ENCODE results near the gene ICAM1.

The ICAM1 gene

DNA sequence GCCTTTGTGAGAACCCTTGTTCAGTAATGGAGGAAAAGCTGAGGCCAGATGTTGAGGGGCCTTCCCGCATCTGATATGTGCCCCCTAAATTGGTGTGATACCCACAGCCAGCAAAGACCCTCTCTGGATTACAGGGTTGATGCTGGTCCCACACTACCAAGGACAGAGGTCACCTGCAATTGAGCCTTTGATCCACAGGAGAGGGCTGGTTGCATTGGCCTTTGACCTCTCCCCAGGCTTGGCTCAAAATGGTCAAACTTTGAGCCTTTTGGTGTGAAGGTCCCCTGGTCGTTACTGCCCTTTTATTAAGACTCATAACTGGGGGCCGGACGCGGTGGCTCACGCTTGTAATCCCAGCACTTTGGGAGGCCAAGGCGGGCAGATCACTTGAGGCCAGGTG is 27.3 kb upstream of the ICAM1 start:
- no peak for DNase-seq

DNA sequence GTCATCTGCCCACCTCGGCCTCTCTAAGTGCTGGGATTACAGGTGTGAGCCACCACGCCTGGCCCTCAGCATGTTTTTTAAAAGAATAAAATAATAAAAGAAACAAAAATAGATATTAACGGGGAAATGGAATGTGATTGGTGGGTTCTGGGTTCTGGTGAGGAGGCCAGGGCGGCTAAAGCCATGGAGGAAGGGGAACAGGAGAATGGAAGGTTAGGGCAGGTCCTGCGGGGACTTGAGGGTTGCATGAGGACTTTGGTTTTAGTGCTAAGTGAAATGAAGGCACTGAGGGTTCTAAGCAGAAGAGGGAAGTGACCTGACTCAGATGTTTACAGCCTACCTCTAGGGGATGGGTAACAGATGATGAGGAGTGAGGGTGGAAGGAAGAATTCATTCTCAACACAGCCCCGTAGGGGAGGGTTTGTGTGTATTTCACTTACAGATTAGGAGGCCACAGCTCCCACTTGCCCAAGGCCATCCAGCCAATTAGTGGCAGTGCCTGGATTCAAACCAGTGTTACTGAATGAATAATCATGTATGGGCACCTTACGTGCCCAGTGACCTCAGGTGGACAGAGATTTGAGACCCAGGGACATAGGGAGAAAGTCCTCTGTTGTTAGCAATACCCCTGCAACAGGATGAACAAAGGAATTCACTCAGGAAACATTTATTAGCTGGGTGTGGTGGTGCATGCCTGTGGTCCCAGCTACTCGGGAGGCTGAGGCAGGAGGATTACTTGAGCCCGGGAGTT is 25.6 kb upstream of the ICAM1 start:
- no peak for DNase-seq

DNA sequence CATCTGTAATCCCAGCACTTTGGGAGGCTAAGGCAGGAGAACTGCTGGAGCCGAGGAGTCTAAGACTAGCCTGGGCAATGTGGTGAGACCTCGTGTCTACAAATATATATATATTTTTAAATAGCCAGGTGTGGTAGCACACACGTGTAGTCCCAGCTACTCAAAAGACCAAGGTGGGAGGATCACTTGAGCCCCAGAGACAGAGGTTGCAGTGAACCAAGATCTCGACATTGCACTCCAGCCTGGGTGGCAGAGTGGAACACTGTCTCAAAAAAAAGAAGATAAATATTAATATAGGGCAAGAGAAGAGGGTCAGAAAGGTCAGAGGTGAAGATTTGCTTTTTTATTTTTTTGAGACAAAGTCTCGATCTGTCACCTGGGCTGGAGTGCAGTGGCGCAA is 24.4 kb upstream of the ICAM1 start:
- DNase-seq = no peak

DNA sequence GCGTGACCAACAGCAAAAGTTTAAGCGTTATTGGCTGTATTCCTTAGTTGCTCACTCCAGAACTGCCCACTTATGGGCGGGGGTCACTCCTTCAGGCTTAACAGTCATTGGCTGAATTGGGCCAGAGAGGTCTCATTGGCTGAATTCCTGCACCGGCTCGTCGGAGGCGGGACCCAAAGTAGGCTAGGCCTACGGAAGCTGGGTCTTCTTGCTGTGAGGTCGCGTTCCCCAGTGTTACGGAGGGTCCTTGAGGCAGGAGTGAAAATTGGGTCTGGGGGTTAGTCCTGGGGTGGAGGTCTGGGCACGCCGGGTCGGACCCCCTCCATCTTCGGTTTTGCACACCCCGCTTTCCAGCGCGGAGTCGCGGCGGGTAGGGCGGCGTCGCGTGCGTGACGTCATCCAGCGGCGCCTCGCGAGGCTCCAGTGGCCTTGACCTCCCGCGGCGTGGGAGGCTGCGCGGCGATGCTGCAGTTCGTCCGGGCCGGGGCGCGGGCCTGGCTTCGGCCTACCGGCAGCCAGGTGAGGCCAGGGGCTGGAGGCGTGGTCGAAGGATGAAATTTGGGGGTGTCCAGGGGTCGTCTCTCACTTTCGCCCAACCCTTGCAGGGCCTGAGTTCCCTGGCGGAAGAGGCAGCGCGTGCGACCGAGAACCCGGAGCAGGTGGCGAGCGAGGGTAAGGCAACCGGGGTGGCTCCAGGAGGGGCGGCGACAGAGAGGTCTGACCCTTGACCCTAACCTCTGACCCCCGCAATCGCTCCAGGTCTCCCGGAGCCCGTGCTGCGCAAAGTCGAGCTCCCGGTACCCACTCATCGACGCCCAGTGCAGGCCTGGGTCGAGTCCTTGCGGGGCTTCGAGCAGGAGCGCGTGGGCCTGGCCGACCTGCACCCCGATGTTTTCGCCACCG is 18.9 kb upstream of the ICAM1 start, which contains the start of gene MRPL4:
Gene MRPL4, plus strand, starts transcription at position 423 of the 903 bp plus-strand sequence. Its CDS starts 40 bp downstream, at position 463.
- DNase-seq = peak; percentile 94

DNA sequence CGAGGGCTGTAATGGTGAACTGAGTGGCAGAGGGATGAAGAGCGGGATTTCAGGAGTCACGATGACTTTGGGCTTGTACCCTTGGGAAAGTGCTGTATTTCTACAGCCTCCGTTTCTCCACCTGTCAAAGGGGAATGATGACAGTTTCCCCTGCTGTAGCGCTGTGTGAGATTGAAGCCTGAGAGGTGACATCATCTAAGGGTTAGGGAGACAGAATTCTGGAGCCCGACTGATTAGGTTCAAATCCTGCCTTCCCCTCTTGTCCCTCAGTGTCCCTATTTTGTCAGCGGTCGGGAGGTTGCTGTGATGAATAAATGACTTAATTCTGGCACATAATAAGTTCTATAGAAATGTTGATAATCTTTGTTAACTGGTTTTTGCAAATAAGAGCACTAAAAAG is 18.2 kb upstream of the ICAM1 start:
- no peak for DNase-seq

DNA sequence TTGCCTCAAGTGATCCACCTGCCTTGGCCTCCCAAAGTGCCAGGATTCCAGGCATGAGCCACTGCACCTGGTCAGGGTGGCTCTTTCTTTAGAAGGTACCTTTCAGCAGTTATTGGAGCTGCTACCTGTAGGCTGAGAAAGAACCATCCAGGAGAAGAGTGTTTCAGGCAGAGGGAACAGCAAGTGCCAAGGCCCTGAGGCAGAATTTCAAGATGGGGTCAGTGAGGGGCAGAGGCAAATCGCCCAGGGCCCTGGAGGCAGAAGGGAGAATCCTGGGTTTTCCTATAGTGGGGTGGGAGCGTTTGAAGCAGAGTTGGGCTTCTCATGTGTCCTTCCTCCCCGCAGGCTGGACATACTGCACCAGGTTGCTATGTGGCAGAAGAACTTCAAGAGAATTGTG is 16.7 kb upstream of the ICAM1 start:
- DNase-seq = no peak

DNA sequence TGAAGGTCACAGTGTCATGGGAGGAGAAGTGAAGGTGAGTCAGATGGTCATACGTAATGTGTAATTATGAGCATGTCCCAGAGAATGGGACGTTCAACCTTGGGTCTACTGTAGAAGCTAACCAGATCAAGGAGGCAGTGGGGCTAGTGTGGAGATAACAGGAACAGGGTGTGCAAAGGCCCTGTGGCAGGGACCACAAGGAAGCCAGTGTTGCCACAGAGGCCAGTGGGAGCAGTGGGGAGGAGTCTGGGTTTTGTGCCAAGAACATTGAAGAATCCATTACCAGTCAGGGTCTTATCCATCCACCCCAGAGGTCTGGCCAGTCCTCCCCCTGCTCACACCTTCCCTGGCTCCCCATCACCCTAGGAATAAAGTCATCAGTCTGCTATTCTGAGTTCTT is 15.6 kb upstream of the ICAM1 start:
- DNase-seq = no peak

DNA sequence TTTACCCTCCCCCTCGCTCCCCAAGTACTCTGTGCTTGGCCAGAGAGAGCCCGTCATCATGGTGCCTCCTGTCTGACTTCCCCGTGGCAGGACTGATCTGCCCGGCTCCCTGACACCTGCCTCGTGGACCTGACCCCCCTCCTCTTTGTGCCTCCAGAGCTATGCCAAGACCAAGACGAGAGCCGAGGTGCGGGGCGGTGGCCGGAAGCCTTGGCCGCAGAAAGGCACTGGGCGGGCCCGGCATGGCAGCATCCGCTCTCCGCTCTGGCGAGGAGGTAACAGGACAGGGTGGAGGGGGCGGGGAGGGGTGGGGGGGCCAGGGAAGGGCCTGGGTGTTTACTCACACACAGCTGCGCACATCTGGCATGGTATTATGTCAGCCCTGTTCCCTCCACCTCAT is 14.4 kb upstream of the ICAM1 start:
- DNase-seq = no peak

DNA sequence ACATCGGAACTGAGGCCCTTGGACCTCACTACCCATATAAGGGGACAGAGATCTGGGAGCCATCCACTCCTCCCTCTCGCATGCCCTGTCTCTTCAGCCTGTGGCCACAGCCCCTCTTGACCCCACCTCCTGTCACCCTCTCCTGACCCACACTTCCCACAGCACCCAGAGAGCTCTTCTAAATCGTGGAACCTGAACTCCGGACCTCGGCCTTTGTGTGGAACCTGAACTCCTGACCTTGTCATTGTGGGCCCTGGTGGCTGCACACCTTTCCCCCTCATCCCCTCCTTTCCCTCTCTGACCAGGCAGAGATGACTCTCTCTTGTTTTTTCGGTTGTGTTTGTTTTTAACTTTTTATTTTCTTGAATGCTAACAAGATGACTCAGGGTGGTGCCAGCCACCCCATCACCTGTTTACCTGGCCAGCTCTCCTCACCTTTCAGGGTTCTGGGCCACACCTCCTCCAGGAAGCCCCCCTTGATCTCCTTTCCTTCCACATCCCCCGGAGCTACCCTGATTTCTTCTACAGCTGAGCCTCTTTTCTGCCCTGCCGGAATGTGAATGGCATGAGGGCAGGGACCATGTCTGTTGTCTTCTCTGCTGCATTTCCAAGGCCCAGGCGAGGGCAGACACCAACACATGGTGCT is 13.8 kb upstream of the ICAM1 start:
- no peak for DNase-seq

DNA sequence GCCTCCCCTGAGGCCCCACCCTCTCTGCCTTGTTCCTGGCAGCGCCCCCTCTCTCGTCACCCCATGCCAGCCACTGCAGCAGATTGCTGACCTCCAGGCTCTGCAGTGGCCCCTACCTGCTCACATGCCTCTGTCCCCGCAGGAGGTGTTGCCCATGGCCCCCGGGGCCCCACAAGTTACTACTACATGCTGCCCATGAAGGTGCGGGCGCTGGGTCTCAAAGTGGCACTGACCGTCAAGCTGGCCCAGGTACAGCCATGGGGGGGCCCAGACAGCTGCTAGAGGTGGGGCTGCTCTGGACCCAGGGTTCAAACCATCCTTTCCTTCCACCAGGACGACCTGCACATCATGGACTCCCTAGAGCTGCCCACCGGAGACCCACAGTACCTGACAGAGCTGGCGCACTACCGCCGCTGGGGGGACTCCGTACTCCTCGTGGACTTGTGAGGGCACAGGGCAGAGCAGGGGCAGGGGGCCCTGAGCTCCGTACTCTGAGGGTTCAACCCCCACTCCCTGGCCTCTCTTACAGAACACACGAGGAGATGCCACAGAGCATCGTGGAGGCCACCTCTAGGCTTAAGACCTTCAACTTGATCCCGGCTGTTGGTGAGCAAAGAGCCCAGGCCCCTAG is 12.7 kb upstream of the ICAM1 start:
- DNase-seq = no peak

DNA sequence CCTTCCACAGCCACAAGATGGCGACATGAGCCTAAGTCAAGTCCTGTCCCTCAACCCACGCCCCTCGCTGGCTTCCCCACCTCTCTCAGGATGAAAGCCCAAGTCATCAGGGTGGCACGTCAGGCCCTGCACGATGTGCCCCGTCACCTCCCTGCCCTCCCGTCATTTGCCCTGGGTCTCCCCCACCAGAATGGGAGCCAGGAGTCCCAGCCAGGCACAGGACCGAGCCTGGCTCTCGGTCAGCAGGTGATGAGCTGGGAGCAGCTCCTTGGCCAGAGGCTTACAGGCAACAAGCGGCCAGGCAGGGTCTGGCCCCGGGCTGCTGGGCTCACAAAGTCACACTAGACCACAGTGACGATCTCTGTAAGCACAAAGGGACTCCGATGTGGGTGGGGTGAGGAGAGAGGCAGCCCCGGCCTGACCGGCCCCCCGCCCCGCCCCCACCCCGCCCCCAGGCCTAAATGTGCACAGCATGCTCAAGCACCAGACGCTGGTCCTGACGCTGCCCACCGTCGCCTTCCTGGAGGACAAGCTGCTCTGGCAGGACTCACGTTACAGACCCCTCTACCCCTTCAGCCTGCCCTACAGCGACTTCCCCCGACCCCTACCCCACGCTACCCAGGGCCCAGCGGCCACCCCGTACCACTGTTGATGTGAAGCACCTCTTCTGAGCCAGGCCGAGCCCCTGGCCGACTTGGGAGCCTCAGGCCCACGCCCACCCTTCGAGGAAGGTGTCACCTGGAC is 11.6 kb upstream of the ICAM1 start:
- DNase-seq = peak; percentile 88

DNA sequence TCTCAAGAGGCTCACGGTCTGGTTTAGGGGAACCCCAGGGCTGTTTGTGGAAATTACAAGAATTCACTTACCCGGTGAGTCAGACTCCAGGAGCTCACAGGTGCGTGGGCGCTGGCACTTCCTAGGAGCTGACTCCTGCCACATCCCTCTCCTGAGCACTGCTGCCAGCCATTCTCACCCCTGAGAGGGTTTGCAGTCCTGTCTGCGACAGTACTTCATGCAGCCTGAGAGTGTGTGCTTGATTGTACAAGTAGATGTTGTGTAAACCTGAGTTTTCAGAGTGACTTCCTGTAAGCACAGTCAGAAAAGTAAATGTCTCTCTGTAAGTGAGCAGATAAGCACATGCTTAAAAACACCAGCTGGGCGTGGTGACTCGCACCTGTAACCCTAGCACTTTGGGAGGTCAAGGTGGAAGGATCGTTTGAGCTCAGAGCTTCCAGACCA is 10.8 kb upstream of the ICAM1 start:
- no peak for DNase-seq

DNA sequence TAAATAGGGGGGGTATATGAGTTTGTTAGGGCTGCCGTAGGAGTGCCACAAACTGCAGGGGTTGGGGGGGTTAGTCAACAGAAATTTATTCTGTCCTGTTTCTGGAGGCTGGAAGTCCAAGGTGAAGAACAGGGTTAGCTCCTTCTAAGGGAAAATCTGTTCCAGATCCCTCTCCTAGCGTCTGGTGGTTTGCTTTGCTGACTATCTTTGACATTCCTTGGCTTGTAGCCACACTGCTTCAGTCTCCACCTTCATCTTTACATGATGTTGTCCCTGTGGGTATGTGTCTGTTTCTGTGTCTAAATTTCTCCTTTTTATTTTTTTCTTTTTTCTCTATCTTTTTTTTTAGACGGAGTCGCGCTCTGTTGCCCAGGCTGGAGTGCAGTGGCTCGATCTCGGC is 8.1 kb upstream of the ICAM1 start:
- no peak for DNase-seq

DNA sequence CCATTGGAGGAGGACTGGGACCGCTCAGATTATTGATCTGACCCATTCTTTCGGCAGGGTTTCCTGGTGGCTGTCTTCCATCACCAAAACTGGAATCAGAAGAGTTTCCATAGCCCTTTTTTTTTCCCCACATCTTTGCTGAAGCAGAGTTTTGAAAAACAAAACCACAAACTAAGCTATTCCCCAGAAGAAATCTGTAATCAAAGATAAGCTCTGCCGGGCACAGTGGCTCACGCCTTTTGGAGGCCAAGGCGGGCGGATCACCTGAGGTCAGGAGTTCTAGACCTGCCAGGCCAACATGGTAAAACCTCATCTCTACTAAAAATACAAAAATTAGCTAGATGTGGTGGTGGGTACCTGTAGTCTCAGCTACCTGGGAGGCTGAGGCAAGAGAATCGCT is 4.2 kb upstream of the ICAM1 start:
- no peak for DNase-seq

DNA sequence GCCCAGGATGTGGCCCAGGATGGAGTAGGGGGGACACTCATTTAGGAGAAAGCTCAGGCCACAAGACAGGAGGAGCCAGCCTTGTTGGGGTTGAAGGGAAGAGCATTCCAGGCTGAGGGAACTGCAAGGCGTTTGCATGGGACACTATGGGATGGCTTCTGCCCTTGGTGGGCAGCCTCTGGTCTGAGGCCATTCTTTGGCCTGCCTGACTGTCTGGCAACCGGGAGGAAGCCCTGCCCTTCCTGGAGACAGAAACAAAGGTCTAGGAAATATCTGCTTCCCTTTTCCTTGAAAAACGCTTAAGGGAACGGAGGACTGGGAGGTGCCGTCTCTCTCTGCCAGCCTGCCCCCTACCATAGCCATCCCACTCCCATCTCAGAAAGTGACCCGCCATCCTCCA is 2.8 kb upstream of the ICAM1 start:
- DNase-seq = no peak

DNA sequence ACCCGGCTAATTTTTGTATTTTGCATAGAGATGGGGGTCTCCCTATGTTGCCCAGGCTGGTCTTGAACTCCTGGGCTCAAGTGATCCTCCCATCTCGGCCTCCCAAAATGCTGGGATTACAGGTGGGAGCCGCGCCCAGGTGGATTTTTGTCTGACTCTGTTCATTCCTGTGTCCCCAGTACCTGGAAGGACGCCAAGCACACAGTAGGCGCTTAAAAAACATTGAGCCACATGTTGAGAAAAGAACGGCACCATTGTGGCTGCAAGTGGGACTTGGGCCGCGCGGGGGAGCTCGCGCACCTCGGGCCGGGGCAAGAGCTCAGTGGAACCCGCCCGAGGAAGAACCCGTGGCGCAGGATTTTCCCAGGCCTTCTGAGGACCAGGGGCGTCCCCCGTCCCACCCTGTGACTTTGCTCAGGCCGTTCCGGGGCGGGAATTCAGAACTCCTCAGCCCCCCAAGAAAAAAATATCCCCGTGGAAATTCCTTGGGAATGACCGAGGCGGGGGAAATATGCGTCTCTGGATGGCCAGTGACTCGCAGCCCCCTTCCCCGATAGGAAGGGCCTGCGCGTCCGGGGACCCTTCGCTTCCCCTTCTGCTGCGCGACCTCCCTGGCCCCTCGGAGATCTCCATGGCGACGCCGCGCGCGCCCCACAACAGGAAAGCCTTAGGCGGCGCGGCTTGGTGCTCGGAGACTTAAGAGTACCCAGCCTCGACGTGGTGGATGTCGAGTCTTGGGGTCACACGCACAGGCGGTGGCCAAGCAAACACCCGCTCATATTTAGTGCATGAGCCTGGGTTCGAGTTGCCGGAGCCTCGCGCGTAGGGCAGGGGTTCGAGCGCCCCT is 1.4 kb upstream of the ICAM1 start:
- DNase-seq = peak; percentile 87

DNA sequence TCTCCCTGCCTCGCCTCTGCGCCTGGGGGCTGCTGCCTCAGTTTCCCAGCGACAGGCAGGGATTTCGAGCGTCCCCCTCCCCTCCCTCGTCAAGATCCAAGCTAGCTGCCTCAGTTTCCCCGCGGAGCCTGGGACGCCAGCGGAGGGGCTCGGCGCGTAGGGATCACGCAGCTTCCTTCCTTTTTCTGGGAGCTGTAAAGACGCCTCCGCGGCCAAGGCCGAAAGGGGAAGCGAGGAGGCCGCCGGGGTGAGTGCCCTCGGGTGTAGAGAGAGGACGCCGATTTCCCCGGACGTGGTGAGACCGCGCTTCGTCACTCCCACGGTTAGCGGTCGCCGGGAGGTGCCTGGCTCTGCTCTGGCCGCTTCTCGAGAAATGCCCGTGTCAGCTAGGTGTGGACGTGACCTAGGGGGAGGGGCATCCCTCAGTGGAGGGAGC is 722 bp upstream of the ICAM1 start:
- peak; percentile 53 for DNase-seq

DNA sequence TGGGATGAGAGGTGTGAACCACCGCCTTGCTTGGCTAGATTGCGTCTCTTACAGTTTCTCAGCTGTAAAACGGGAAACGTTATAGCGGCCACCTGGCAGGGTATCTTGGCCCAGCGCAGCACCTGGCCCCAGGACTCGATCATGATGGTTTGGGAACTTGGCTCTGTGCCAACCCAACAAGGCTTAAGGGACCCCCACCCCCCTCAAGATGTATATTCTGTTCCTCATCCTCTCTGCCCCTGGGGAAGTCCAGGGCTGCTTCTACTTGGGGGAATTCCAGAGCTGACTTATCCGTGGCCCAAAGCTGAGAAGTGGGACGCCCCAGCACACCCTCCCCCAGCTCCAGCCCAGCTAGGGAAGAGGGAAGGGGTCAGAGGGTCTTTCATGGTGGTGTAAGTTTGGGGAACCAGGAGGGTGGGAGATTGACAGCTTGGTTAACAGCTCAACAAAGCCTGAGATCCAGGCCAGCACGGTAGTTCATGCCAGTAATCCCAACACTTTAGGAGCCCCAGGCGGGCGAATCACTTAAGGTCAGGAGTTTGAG is 695 bp downstream of the ICAM1 start:
- DNase-seq = no peak

DNA sequence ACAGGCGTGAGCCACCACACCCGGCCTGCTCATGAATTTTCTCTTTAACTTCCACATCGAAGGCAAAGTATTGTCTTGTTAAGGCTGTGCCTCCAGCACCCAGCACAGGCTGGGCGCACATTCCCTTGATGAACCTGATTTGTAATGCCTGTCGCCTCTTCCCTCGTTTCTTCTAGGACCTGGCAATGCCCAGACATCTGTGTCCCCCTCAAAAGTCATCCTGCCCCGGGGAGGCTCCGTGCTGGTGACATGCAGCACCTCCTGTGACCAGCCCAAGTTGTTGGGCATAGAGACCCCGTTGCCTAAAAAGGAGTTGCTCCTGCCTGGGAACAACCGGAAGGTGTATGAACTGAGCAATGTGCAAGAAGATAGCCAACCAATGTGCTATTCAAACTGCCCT is 3.7 kb downstream of the ICAM1 start:
- DNase-seq = no peak

DNA sequence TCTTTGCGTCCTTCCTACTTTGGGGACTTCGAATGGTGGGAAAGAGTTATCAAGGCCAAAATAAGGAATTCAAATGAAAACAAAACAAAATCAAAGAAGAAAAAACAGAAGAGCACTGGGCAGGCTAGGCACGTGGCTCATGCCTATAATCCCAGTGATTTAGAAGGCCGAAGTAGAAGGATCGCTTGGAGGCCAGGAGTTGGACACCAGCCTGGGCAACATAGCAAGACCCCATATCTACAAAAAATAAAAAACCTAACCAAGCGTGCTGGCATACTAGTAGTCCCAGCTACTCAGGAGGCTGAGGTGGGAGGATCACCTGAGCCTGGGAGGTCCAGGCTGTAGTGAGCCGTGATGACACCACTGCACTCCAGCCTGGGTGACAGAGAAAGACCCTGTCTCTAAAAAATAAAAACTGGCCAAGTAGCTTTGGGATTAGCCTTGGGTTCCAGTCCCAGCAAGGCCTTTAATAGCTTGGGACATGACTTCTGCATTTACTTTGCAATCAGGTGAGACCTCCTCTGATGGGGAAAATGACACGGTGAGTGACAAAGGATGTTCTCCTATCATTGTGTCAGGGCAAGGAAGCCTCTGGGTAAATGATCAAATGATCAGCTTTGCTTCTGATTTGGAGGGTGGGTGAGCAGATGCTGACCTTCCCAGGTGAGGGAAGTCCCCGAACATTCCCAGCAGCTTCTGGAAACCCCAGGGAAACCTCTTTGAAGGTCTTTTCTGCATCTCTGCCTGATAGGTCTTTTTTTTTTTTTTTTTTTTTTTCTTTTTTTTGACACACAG is 7.1 kb downstream of the ICAM1 start:
- no peak for DNase-seq
